Medulla oblongata (tissue), 1 donor: Measurements from ENCODE around the gene PDE4D.

Experiments
- DNase-seq: peaks from one replicate; pipeline ENCODE4 v3.0.0-alpha.2; 2015; ENCODE audit errors: extremely low spot score

PDE4D gene

GRCh38 chr5:59838989-59839388, 54.5 kb downstream of the PDE4D start:
- DNase-seq = no peak

GRCh38 chr5:59838067-59838466, 55.5 kb downstream of the PDE4D start:
- DNase-seq = no peak

- no peak for DNase-seq
Observed at GRCh38 chr5:59837071-59837470, 56.5 kb downstream of the PDE4D start.

GRCh38 chr5:59835800-59836199, 57.7 kb downstream of the PDE4D start:
- DNase-seq = no peak

GRCh38 chr5:59833448-59833847, 60.1 kb downstream of the PDE4D start:
- no peak for DNase-seq

- DNase-seq = no peak
Observed at GRCh38 chr5:59832577-59833301, 60.8 kb downstream of the PDE4D start.

GRCh38 chr5:59831326-59832010, 62.1 kb downstream of the PDE4D start:
- DNase-seq = no peak

- DNase-seq = no peak
Observed at GRCh38 chr5:59830536-59831200, 62.9 kb downstream of the PDE4D start.

GRCh38 chr5:59829922-59830321, 63.6 kb downstream of the PDE4D start:
- DNase-seq = no peak

GRCh38 chr5:59829386-59829785, 64.1 kb downstream of the PDE4D start:
- DNase-seq = no peak

GRCh38 chr5:59828623-59829022, 64.9 kb downstream of the PDE4D start:
- DNase-seq = no peak

GRCh38 chr5:59826996-59827395, 66.5 kb downstream of the PDE4D start:
- no peak for DNase-seq

- no peak for DNase-seq
Observed at GRCh38 chr5:59823420-59823819, 70.1 kb downstream of the PDE4D start.

- DNase-seq = no peak
Observed at GRCh38 chr5:59819806-59820205, 73.7 kb downstream of the PDE4D start.

GRCh38 chr5:59817536-59817935, 76.0 kb downstream of the PDE4D start:
- DNase-seq = no peak

- DNase-seq = no peak
Observed at GRCh38 chr5:59816654-59817300, 76.7 kb downstream of the PDE4D start.

- DNase-seq = no peak
Observed at GRCh38 chr5:59814537-59814872, 79.0 kb downstream of the PDE4D start.

GRCh38 chr5:59813761-59814536, 79.6 kb downstream of the PDE4D start:
- DNase-seq = peak; percentile 57

GRCh38 chr5:59810041-59810440, 83.5 kb downstream of the PDE4D start:
- DNase-seq = peak; percentile 89

GRCh38 chr5:59807806-59808205, 85.7 kb downstream of the PDE4D start:
- DNase-seq = no peak

- DNase-seq = no peak
Observed at GRCh38 chr5:59800347-59800893, 93.1 kb downstream of the PDE4D start.
